ENCODE measurements around the gene JAK1.

DNA sequence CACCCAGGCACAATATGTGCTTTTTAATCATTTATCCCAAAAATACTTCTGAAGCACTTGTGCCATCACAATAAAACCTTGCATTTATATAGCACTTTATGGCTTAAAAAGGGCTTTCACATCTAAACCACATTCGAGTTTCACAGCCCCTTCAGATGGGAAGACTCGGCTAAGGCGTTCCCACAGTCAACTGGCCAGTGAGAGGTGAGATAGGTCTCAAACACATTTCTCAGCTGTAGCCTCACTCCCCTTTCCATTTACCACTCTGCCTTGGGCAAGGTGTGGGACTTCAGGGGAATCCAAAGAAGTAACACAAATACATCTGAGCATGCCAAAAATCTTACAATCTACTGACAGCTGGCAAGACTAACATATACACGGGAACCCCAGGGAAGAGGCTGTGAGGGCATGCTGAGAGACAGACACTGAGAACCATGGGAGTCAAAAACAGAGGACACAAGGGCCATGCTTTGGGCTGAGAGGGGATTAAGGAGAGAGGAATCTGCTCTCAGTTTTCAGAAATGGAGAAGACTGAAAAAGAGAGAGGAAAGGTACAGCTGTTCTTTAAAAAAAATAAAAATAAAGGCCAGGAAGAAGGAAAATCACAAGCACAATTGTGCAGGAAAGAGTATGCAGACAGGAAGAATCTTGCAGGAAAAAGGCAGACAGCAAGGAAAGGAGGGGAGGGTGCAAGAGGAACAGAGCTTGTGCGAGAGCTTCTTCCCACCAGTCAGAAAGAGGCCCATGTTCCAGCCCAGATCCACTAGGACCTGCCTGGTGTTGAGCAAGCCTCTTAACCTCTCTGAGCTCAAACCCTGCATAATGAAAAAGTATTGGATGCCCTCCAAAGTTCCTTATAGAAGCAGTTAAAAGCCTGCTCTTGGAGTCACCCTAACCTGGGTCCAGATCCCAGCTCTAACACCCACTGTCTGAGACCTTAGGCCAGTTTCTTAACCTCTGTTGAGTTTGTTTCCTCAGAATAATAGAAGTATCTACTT is 73.5 kb downstream of the JAK1 start:
- TF ChIP-seq, protein P1, sequence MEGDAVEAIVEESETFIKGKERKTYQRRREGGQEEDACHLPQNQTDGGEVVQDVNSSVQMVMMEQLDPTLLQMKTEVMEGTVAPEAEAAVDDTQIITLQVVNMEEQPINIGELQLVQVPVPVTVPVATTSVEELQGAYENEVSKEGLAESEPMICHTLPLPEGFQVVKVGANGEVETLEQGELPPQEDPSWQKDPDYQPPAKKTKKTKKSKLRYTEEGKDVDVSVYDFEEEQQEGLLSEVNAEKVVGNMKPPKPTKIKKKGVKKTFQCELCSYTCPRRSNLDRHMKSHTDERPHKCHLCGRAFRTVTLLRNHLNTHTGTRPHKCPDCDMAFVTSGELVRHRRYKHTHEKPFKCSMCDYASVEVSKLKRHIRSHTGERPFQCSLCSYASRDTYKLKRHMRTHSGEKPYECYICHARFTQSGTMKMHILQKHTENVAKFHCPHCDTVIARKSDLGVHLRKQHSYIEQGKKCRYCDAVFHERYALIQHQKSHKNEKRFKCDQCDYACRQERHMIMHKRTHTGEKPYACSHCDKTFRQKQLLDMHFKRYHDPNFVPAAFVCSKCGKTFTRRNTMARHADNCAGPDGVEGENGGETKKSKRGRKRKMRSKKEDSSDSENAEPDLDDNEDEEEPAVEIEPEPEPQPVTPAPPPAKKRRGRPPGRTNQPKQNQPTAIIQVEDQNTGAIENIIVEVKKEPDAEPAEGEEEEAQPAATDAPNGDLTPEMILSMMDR (IDR thresholded peaks at IDR 0.05), result no peak
- TF ChIP-seq POLR2A (IDR thresholded peaks at IDR 0.05) (no peak), POLR2AphosphoS5 (IDR thresholded peaks at IDR 0.05) (no peak)
